ENCODE results near the gene GDPD3. TPM values are rescaled to one million over a fixed set of nuclear protein-coding genes. Genes with fewer than 3 reads are reported as not detected.

Gene GDPD3
- total RNA-seq, 2 experiments from 2014 or later = 5.2 to 6.4 TPM

- ATAC-seq (ENCODE audit: poor library complexity) (no peak), DNase-seq (peak in 3 of 14 experiments; percentile 45 to 59 (median 46))
- Histone ChIP-seq H3K9me3 (ENCODE audit: control insufficient read depth in 1 of 2, insufficient read depth in 1 of 2, low read length in 2 of 2) (peaks cover 25 to 26% of the 10 kb centered on the region in 2 experiments), H3K4me3 (ENCODE audit: low read length) (peak overlapping the region; percentile 47), H3K4me1 (ENCODE audit: insufficient read depth, low read length) (peaks cover 44% of the 10 kb centered on the region), H3K27ac (ENCODE audit: low read depth in 1 of 2, low read length in 2 of 2) (peak overlapping the region; percentile 78 to 88), H3K27me3 (ENCODE audit: control insufficient read depth in 1 of 2, insufficient read depth in 2 of 2, low read length in 2 of 2) (no peaks in the 10 kb centered on the region), H3K36me3 (ENCODE audit: insufficient read depth, low read length) (peaks cover 21% of the 10 kb centered on the region)
- Mint-ChIP-seq H3K9me3 (peaks cover 13% of the 10 kb centered on the region), H3K4me1 (ENCODE audit: low read depth) (peaks cover 30% of the 10 kb centered on the region), H3K27ac (peak overlapping the region; percentile 94), H3K4me3 (peak overlapping the region; percentile 93), H3K27me3 (no peaks in the 10 kb centered on the region), H3K36me3 (ENCODE audit: low read depth) (peaks cover 67% of the 10 kb centered on the region)
- POLR2A ChIA-PET = interaction anchor here (1.4 to 7.9 kb wide), 4 partner anchors 31 to 321 kb away, joined by 3 to 163 read pairs (median 12); partner anchors contain the start of genes ALDOA and CORO1A
- TF ChIP-seq CTCF (IDR thresholded peaks at IDR 0.05) = no peak
- CTCF ChIA-PET = interaction anchor here (0.9 kb wide), 1 partner anchor 89 kb away, joined by 4 read pairs; no protein-coding TSS in a partner anchor
- intact Hi-C loops (cut with DNase I, micrococcal nuclease) = loop anchor here in 1 of 2 experiments (2.0 to 10.0 kb wide), 2 partner anchors 24 to 318 kb away; no protein-coding TSS in a partner anchor
Observed at GRCh38 chr16:30096862-30097563, 16.3 kb downstream of the GDPD3 start.

GRCh38 chr16:30096105-30096861 lies 17.1 kb downstream of the GDPD3 start, which contains the start of gene YPEL3:
Gene YPEL3, minus strand, starts transcription at chr16:30096213. Its CDS starts 731 bp downstream, at chr16:30095482.
- Mint-ChIP-seq H3K4me1 (ENCODE audit: low read depth) (peaks cover 35% of the 10 kb centered on the region), H3K36me3 (ENCODE audit: low read depth) (peaks cover 61% of the 10 kb centered on the region), H3K9me3 (peaks cover 13% of the 10 kb centered on the region), H3K4me3 (peak within 1 kb of the TSS; percentile 93), H3K27ac (peak within 1 kb of the TSS; percentile 95), H3K27me3 (no peaks in the 10 kb centered on the region)
- DNase-seq = peak; percentile 76 to 95 (median 88)
- peak within 1 kb of the TSS; percentile 78 to 88 for H3K27ac ChIP-seq (ENCODE audit: low read depth in 1 of 2, low read length in 2 of 2)
- peaks cover 50% of the 10 kb centered on the region for H3K4me1 ChIP-seq (ENCODE audit: insufficient read depth, low read length)
- H3K4me3 ChIP-seq (ENCODE audit: low read length) = peak within 1 kb of the TSS; percentile 85
- no peaks in the 10 kb centered on the region for H3K27me3 ChIP-seq (ENCODE audit: control insufficient read depth in 1 of 2, insufficient read depth in 2 of 2, low read length in 2 of 2)
- ChIA-PET CTCF (interaction anchor here (0.9 kb wide), 1 partner anchor 89 kb away, joined by 4 read pairs; no protein-coding TSS in a partner anchor), POLR2A (interaction anchor here (0.6 to 7.9 kb wide), 9 partner anchors 17 to 562 kb away, joined by 3 to 163 read pairs (median 3); partner anchors contain the start of genes ALDOA, CORO1A, FBRS and GDPD3)
- ATAC-seq (ENCODE audit: poor library complexity) = peak; percentile 60
- H3K36me3 ChIP-seq (ENCODE audit: insufficient read depth, low read length) = peaks cover 21% of the 10 kb centered on the region
- TF ChIP-seq CTCF (IDR thresholded peaks at IDR 0.05) = no peak
- intact Hi-C loops (cut with DNase I, micrococcal nuclease) = loop anchor here in 1 of 2 experiments (2.0 to 10.0 kb wide), 2 partner anchors 25 to 319 kb away; no protein-coding TSS in a partner anchor
- H3K9me3 ChIP-seq (ENCODE audit: control insufficient read depth in 1 of 2, insufficient read depth in 1 of 2, low read length in 2 of 2) = peaks cover 25 to 26% of the 10 kb centered on the region in 2 experiments

All from CD4-positive, alpha-beta T cell (primary cell).